AG09319 (cell line): Measurements from ENCODE around the gene FGF4.

Source experiments
- DNase-seq: peaks from one replicate; pipeline ENCODE4 v3.0.0-alpha.2; 2010; ENCODE audit warnings: low read depth; ENCODE audit errors: extremely low read depth
- CTCF ChIP-seq: IDR thresholded peaks from 2 replicates; pipeline ENCODE4 v1.5.1; 2011; ENCODE audit warnings: low read depth, mild to moderate bottlenecking, inconsistent platforms, low read length, moderate library complexity

Gene FGF4

GRCh38 chr11:69799097-69799496 lies 24.0 kb upstream of the FGF4 start:
- DNase-seq, result no peak
- no peak for TF ChIP-seq CTCF

GRCh38 chr11:69797737-69798528 lies 22.8 kb upstream of the FGF4 start:
- no peak for TF ChIP-seq CTCF
- no peak for DNase-seq

GRCh38 chr11:69797156-69797555 lies 22.0 kb upstream of the FGF4 start:
- TF ChIP-seq CTCF, result no peak
- no peak for DNase-seq

- no peak for TF ChIP-seq CTCF
These were observed 20.9 kb upstream of the FGF4 start for GRCh38 chr11:69796063-69796462.

GRCh38 chr11:69791276-69792180 lies 16.4 kb upstream of the FGF4 start:
- TF ChIP-seq CTCF, result no peak
- DNase-seq, result no peak

More at GRCh38 chr11:69796063-69796462, 20.9 kb upstream of the FGF4 start:
- no peak for DNase-seq

- no peak for TF ChIP-seq CTCF
- DNase-seq, result no peak
These were observed 13.8 kb upstream of the FGF4 start for GRCh38 chr11:69788956-69789355.

GRCh38 chr11:69787906-69788305 lies 12.8 kb upstream of the FGF4 start:
- DNase-seq, result no peak
- TF ChIP-seq CTCF, result no peak
